ENCODE results near the gene CATSPERD.

- TF ChIP-seq POLR2A (IDR thresholded peaks at IDR 0.05), result no peak
- TF ChIP-seq CTCF (IDR thresholded peaks at IDR 0.05), result no peak
These were observed 27.0 kb upstream of the CATSPERD start for GRCh38 chr19:5693195-5694166.

All from body of pancreas (tissue), 4 donors.